ENCODE results near the gene ZNF595. TPM values are rescaled to one million over a fixed set of nuclear protein-coding genes. Genes with fewer than 3 reads are reported as not detected.

ZNF595 gene
- total RNA-seq, 1 experiment from 2014 or later: 12.5 TPM

DNA sequence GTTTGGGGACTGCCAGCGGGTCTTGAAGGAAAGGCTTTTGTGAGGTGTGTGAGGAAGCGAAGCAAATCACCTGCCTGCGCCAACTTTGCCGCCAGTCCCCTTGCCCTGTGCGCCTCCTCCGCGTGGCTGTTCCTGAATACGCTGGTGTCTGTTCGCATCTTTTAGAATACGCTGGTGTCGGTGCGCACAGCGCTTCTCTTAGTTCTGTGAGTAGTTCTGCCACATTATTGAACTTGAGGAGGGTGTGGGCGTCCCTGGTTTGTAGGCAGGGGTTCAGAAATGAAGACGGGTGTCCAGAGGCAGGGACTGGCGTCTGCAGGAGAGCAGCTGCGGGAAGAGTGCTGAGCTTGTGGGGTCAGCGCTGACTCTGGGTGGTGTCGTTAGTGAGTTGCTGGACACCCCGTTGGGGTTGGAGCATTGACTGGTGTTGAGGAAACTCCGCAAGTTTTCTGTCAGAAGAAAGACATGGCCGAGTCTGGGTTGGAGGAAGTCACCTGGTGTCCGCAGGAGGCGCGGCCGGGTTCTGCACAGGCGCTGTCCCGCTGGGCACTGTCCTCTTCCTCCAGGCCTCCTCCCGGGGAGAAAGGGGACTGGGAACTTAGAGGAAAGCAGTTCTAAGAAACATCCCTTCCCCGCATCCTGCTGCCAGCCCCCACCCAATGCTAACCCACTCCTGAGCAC, 72.1 kb downstream of the ZNF595 start:
- H3T11ph ChIP-seq (ENCODE audit: low read length): no peak overlapping the region
- peak overlapping the region; percentile 100 for H3K9ac ChIP-seq (ENCODE audit: extremely low read depth, insufficient read length, low read length)
- no peak overlapping the region for H3K4ac ChIP-seq (ENCODE audit: low read depth, low read length)
- no peak overlapping the region for H2BK12ac ChIP-seq (ENCODE audit: insufficient read length, low read depth, low read length)
- no peaks in the 10 kb centered on the region for H3K79me1 ChIP-seq (ENCODE audit: insufficient read depth, low read depth, low read length, poor library complexity, severe bottlenecking)
- H2AK5ac ChIP-seq (ENCODE audit: insufficient read length, low read length): no peak overlapping the region
- DNase-seq: peak; percentile 74
- H2AFZ ChIP-seq (ENCODE audit: low read length): no peak overlapping the region
- no peaks in the 10 kb centered on the region for H3K4me1 ChIP-seq (ENCODE audit: insufficient read depth, low read length)
- peak overlapping the region; percentile 67 for H3K18ac ChIP-seq (ENCODE audit: insufficient read length, low read depth, low read length)
- H3K14ac ChIP-seq (ENCODE audit: insufficient read depth, low read length): peak overlapping the region; percentile 100
- no CpG with 5 or more reads among the region's 30 CpGs for WGBS (ENCODE audit: extremely low coverage, insufficient read length, low lambda C conversion rate)
- no peak overlapping the region for H4K5ac ChIP-seq (ENCODE audit: insufficient read length, low read depth, low read length)
- peaks cover 6 to 10% of the 10 kb centered on the region in 2 experiments for H3K4me1 Mint-ChIP-seq
- H3K56ac ChIP-seq (ENCODE audit: insufficient read length, low read depth, low read length): no peak overlapping the region
- H3K27me3 Mint-ChIP-seq (ENCODE audit: low read depth): peaks cover 2% of the 10 kb centered on the region; the same call in 1 of the 2 replicates
- peaks cover 16% of the 10 kb centered on the region for H3K79me2 ChIP-seq (ENCODE audit: insufficient read depth, low read length)
- H2BK5ac ChIP-seq (ENCODE audit: insufficient read length, low read length): no peak overlapping the region
- peak overlapping the region; percentile 99 to 100 (median 100) for H3K27ac Mint-ChIP-seq
- peak overlapping the region; percentile 52 for H3K4me2 ChIP-seq (ENCODE audit: insufficient read depth, insufficient read length, low read length)
- no peaks in the 10 kb centered on the region for H3K27me3 ChIP-seq (ENCODE audit: insufficient read depth, low read length)
- H4K8ac ChIP-seq (replicated peaks; ENCODE audit: insufficient read length, low read depth, low read length): no peak overlapping the region
- no peak overlapping the region for H4K91ac ChIP-seq (ENCODE audit: insufficient read length, low read depth, low read length)
- no peaks in the 10 kb centered on the region for H3K9me3 ChIP-seq (ENCODE audit: control insufficient read depth, low read depth, low read length)
- peaks cover 18 to 32% (median 21%) of the 10 kb centered on the region in 3 experiments for H3K36me3 Mint-ChIP-seq (ENCODE audit: insufficient read depth in 1 of 3, low read depth in 3 of 3)
- H3K9me3 Mint-ChIP-seq: peaks cover 31 to 48% of the 10 kb centered on the region in 2 experiments
- no peak overlapping the region for H2BK15ac ChIP-seq (ENCODE audit: low read depth, low read length)
- peak overlapping the region; percentile 98 to 100 for H3K4me3 Mint-ChIP-seq
- H4K20me1 ChIP-seq (ENCODE audit: control insufficient read depth, insufficient read depth, insufficient read length): no peaks in the 10 kb centered on the region
- peaks cover 9% of the 10 kb centered on the region for H3K23me2 ChIP-seq (ENCODE audit: insufficient read length, low read depth, low read length, poor library complexity, severe bottlenecking)
- no peak overlapping the region for H3K27ac ChIP-seq (ENCODE audit: insufficient read length, low read depth, low read length)
- TF ChIP-seq, protein P1, sequence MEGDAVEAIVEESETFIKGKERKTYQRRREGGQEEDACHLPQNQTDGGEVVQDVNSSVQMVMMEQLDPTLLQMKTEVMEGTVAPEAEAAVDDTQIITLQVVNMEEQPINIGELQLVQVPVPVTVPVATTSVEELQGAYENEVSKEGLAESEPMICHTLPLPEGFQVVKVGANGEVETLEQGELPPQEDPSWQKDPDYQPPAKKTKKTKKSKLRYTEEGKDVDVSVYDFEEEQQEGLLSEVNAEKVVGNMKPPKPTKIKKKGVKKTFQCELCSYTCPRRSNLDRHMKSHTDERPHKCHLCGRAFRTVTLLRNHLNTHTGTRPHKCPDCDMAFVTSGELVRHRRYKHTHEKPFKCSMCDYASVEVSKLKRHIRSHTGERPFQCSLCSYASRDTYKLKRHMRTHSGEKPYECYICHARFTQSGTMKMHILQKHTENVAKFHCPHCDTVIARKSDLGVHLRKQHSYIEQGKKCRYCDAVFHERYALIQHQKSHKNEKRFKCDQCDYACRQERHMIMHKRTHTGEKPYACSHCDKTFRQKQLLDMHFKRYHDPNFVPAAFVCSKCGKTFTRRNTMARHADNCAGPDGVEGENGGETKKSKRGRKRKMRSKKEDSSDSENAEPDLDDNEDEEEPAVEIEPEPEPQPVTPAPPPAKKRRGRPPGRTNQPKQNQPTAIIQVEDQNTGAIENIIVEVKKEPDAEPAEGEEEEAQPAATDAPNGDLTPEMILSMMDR (conservative IDR thresholded peaks at IDR 0.05): no peak
- H3K23ac ChIP-seq (ENCODE audit: insufficient read length, low read depth, low read length): no peak overlapping the region
- H2BK120ac ChIP-seq (ENCODE audit: low read depth, low read length, poor library complexity, severe bottlenecking): no peak overlapping the region
- H2BK20ac ChIP-seq (ENCODE audit: low read depth, low read length, poor library complexity, severe bottlenecking): no peak overlapping the region

All from H9 (cell line).